ENCODE results near the gene NOXO1. TPM values are rescaled to one million over a fixed set of nuclear protein-coding genes. Genes with fewer than 3 reads are reported as not detected.
"Not testable (repeated sequence)": the region's sequence is repeated elsewhere in the genome, so short reads cannot be mapped to it uniquely, and the experiment has no call there.

The NOXO1 gene
- total RNA-seq, 4 donors from 2014 or later: not detected

GRCh38 chr16:1966460-1966859 lies 14.8 kb downstream of the NOXO1 start, which contains the start of gene RNF151:
TSS of gene RNF151 (plus strand) at chr16:1966856. CDS start at chr16:1966882, 26 bp downstream.
- WGBS, 2 donors: 86 to 96% methylated on average over 6 of the region's 6 CpGs
- intact Hi-C loops (cut with DNase I): no loop called here

GRCh38 chr16:1965396-1966001 lies 15.8 kb downstream of the NOXO1 start:
- Histone ChIP-seq H3K27me3 (no peaks in the 10 kb centered on the region), H3K36me3 (peaks cover 6 to 15% of the 10 kb centered on the region in 2 donors), H3K4me3 (replicated peaks in 1 of 3) (peak overlapping the region; percentile 50 to 84 (median 80)), H3K4me1 (peaks cover 16 to 24% of the 10 kb centered on the region in 2 donors), H3K27ac (peak overlapping the region; percentile 91 to 94 (median 93)), H3K9me3 (no peaks in the 10 kb centered on the region)
- TF ChIP-seq, protein P1, sequence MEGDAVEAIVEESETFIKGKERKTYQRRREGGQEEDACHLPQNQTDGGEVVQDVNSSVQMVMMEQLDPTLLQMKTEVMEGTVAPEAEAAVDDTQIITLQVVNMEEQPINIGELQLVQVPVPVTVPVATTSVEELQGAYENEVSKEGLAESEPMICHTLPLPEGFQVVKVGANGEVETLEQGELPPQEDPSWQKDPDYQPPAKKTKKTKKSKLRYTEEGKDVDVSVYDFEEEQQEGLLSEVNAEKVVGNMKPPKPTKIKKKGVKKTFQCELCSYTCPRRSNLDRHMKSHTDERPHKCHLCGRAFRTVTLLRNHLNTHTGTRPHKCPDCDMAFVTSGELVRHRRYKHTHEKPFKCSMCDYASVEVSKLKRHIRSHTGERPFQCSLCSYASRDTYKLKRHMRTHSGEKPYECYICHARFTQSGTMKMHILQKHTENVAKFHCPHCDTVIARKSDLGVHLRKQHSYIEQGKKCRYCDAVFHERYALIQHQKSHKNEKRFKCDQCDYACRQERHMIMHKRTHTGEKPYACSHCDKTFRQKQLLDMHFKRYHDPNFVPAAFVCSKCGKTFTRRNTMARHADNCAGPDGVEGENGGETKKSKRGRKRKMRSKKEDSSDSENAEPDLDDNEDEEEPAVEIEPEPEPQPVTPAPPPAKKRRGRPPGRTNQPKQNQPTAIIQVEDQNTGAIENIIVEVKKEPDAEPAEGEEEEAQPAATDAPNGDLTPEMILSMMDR (IDR thresholded peaks at IDR 0.05): no peak
- TF ChIP-seq POLR2A (IDR thresholded peaks at IDR 0.05): no peak
- DNase-seq: no peak
- intact Hi-C loops (cut with DNase I): no loop called here
- WGBS, 2 donors: 20 to 32% methylated on average over 16 to 21 of the region's 24 CpGs

More at GRCh38 chr16:1966460-1966859, 14.8 kb downstream of the NOXO1 start, which contains the start of gene RNF151:
- DNase-seq: no peak
- Histone ChIP-seq H3K27ac (peak within 1 kb of the TSS in 1 of 3 donors; percentile 93), H3K27me3 (no peaks in the 10 kb centered on the region), H3K4me3 (replicated peaks in 1 of 3) (peak within 1 kb of the TSS in 2 of 3 donors; percentile 80 to 84), H3K4me1 (peaks cover 23 to 29% of the 10 kb centered on the region in 2 donors), H3K36me3 (peaks cover 4 to 15% of the 10 kb centered on the region in 2 donors), H3K9me3 (no peaks in the 10 kb centered on the region)
- TF ChIP-seq POLR2A (IDR thresholded peaks at IDR 0.05): no peak
- TF ChIP-seq, protein P1 (IDR thresholded peaks at IDR 0.05): no peak

GRCh38 chr16:1964506-1965395 lies 16.5 kb downstream of the NOXO1 start, which contains the start of gene RPS2:
TSS of gene RPS2 (minus strand) at chr16:1964826. CDS start at chr16:1964625, 201 bp downstream.
- intact Hi-C loops (cut with DNase I): no loop called here

GRCh38 chr16:1963806-1964505 lies 17.3 kb downstream of the NOXO1 start:
- H3K4me1 ChIP-seq: peaks cover 19 to 29% of the 10 kb centered on the region in 2 donors
- intact Hi-C loops (cut with DNase I): no loop called here
- WGBS, 2 donors: 26 to 37% methylated on average over 21 to 25 of the region's 44 CpGs
- peak overlapping the region; percentile 91 to 94 (median 93) for H3K27ac ChIP-seq
- no peaks in the 10 kb centered on the region for H3K27me3 ChIP-seq
- peaks cover 6 to 15% of the 10 kb centered on the region in 2 donors for H3K36me3 ChIP-seq
- TF ChIP-seq, protein P1 (IDR thresholded peaks at IDR 0.05): peak in 1 of 6 experiments; percentile 10
- no peak for TF ChIP-seq POLR2A (IDR thresholded peaks at IDR 0.05)
- peak overlapping the region; percentile 69 to 80 (median 78) for H3K4me3 ChIP-seq (replicated peaks in 1 of 3)
- peak in 1 of 2 donors; percentile 31 for DNase-seq
- H3K9me3 ChIP-seq: no peaks in the 10 kb centered on the region

More at GRCh38 chr16:1964506-1965395, 16.5 kb downstream of the NOXO1 start, which contains the start of gene RPS2:
- Histone ChIP-seq H3K4me1 (peaks cover 19 to 28% of the 10 kb centered on the region in 2 donors), H3K27ac (peak within 1 kb of the TSS; percentile 91 to 94 (median 93)), H3K4me3 (replicated peaks in 1 of 3) (peak within 1 kb of the TSS; percentile 78 to 84 (median 80)), H3K9me3 (no peaks in the 10 kb centered on the region), H3K36me3 (peaks cover 6 to 15% of the 10 kb centered on the region in 2 donors), H3K27me3 (no peaks in the 10 kb centered on the region)
- WGBS, 2 donors: 0 to 2% methylated on average over 21 to 28 of the region's 97 CpGs
- DNase-seq: peak; percentile 98 to 100
- TF ChIP-seq, protein P1 (IDR thresholded peaks at IDR 0.05): no peak
- peak; percentile 6 to 88 for TF ChIP-seq POLR2A (IDR thresholded peaks at IDR 0.05)

DNA sequence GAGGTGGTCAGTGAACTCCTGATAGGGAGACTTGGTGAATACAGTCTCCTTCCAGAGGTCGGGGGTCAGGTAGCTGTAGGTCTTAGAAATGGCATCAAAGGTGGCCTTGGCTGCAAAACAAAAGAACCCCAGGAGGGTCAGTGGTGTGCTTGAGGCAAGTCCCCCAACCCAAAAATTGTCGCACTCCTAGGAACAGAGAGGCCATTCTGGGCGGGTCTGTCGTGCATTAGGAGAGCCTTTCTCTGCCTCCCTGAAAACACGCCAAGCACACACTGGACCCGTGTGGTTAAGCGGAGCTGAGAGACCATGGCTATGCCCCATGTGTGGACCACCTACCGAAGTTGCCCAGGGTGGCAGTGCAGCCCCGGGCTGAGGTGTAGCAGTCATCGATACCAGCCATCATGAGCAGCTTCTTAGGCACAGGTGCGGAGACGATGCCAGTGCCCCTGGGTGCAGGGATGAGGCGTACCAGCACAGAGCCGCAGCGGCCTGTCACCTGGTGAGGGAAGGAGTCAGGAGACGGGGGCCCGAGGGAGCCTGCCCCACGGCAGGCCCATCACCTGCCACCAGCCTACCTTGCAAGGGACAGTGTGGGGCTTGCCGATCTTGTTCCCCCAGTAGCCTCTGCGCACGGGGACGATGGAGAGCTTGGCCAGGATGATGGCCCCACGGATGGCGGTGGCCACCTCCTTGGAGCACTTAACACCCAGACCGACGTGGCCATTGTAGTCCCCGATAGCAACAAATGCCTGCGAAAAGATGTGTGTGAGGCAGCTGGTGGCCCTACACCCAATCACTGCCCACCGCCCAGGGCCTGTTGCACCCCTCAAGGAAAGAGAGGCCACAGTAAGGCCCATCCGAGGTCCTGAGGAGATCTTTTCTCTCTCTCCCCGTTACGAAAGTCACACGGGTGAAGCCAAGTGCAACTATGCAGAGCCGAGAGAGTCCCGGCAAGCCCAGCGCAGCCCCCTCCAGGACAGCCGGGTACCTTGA lies 18.8 kb downstream of the NOXO1 start:
- H3K4me1 ChIP-seq: peaks cover 19 to 33% of the 10 kb centered on the region in 2 donors
- H3K27me3 ChIP-seq; H3K9me3 ChIP-seq; DNase-seq; H3K4me3 ChIP-seq (replicated peaks in 1 of 3); H3K27ac ChIP-seq; intact Hi-C loops (cut with DNase I): not testable (repeated sequence)
- 83 to 94% methylated on average over 31 to 36 of the region's 37 CpGs for WGBS, 2 donors
- H3K36me3 ChIP-seq: peaks cover 6 to 15% of the 10 kb centered on the region in 2 donors

Measured in thyroid gland (tissue), 4 donors.